Loucy (cell line): ENCODE measurements around the gene UFSP2.

Experiments
- H2AFZ ChIP-seq: fragments of 200-600 bp; sonication (generic); 2 replicates; pipeline ENCODE4 v1.6.0; 2016; ENCODE audit warnings: antibody characterized with exemption, mild to moderate bottlenecking, low read length, moderate library complexity
- H3F3A ChIP-seq: fragments of 200-600 bp; 2 replicates; pipeline ENCODE4 v1.6.0; 2016; ENCODE audit warnings: antibody characterized with exemption, low read depth, mild to moderate bottlenecking
- H3K27me3 ChIP-seq: fragments of 200-600 bp; sonication (generic); 2 replicates; pipeline ENCODE4 v1.6.1; 2014; ENCODE audit warnings: low read length, mild to moderate bottlenecking; ENCODE audit not compliant: insufficient read depth, poor library complexity, severe bottlenecking
- H3K36me3 ChIP-seq: fragments of 200-600 bp; sonication (generic); 2 replicates; pipeline ENCODE4 v1.6.1; 2016; ENCODE audit warnings: low read length; ENCODE audit not compliant: insufficient read depth
- H3K4me1 ChIP-seq: fragments of 200-600 bp; sonication (generic); 2 replicates; pipeline ENCODE4 v1.5.1; 2014; ENCODE audit warnings: low read length, mild to moderate bottlenecking; ENCODE audit not compliant: insufficient read depth, poor library complexity, severe bottlenecking
- H3K4me2 ChIP-seq: fragments of 200-600 bp; sonication (generic); 2 replicates; pipeline ENCODE4 v1.6.0; 2014; ENCODE audit warnings: antibody characterized with exemption, low read length, low read depth, mild to moderate bottlenecking; ENCODE audit not compliant: poor library complexity, severe bottlenecking
- H3K4me3 ChIP-seq: fragments of 200-600 bp; sonication (generic); 2 replicates; pipeline ENCODE4 v1.5.1; 2014; ENCODE audit warnings: low read length, mild to moderate bottlenecking, mixed read lengths; ENCODE audit not compliant: poor library complexity, severe bottlenecking
- H3K79me2 ChIP-seq: fragments of 200-600 bp; sonication (generic); 2 replicates; pipeline ENCODE4 v1.6.1; 2014; ENCODE audit warnings: low read length; ENCODE audit not compliant: insufficient read depth
- H3K9ac ChIP-seq: fragments of 200-600 bp; sonication (generic); 2 replicates; pipeline ENCODE4 v1.6.0; 2014; ENCODE audit warnings: mild to moderate bottlenecking, low read depth, low read length, moderate library complexity; ENCODE audit not compliant: poor library complexity, severe bottlenecking
- H3K9me2 ChIP-seq: fragments of 200-600 bp; sonication (generic); replicated peaks from 2 replicates; pipeline ENCODE4 v1.6.1; 2016; ENCODE audit warnings: low read depth, low read length, mixed read lengths
- H3K9me3 ChIP-seq: fragments of 200-600 bp; sonication (generic); 2 replicates; pipeline ENCODE4 v1.6.1; 2014; ENCODE audit warnings: mild to moderate bottlenecking, antibody characterized with exemption, low read length, low read depth; ENCODE audit not compliant: insufficient read depth
- H4K20me1 ChIP-seq: fragments of 200-600 bp; sonication (generic); 2 replicates; pipeline ENCODE4 v1.6.0; 2014; ENCODE audit warnings: antibody characterized with exemption, low read length, mild to moderate bottlenecking; ENCODE audit not compliant: insufficient read depth, poor library complexity, severe bottlenecking
- EZH2phosphoT487 ChIP-seq: fragments of 200-600 bp; IDR thresholded peaks from 2 replicates; pipeline ENCODE4 v1.6.1; 2018; ENCODE audit warnings: antibody characterized with exemption, mild to moderate bottlenecking, moderate library complexity, borderline replicate concordance
- TF ChIP-seq, protein P1 (sequence below): fragments of 200-600 bp; sonication (generic); conservative IDR thresholded peaks from 2 replicates; pipeline ENCODE4 v1.5.1; 2014; ENCODE audit warnings: mild to moderate bottlenecking, antibody characterized with exemption, low read length

Gene UFSP2

DNA sequence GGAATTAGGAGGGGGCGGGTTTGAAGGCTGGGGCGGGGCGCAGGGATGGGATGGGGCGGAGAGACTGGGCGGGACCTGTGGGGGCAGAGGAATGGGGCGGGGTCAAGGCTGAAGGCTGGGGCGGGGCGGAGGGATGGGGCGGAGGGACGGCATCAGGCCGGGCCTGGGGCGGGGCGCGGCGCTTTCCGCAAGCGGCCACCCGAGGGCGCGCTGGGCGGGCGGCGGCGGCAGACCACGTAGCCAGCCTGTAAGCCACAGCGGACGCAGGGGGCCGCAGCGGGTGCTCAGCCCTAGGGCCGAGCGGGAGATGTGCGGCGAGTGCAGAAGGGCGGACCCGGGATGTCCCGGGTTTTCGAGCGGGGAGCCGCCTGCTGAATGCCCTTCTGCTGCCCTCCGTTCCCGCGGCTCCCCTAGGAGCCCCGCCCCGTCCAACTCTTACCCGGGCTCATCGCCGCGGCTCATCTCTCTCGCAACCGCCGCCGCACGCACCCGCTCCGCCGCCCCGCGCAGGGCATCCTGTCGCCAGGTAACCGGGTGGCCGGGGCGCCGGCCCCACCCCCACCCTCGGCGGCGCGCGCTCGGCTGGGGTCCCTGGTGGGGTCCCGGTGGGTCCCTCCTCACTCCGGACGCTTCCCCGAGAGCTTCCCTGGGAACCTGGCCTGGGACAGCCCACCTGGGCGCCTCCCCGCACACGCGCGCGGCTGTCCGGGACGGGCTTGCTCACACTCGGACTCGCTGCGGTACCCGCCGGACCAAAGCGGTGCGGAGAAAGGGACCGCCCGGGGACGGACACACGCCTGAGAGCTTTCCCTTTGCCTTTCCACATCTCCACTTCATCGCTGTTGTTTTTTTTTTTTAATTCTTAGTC, 45.7 kb upstream of the UFSP2 start, which contains the start of gene CCDC110:
CCDC110 (minus strand) TSS at position 499 of the 868 bp plus-strand sequence; CDS start at position 449, 50 bp downstream.
- H3K27me3 ChIP-seq = no peaks in the 10 kb centered on the region
- H2AFZ ChIP-seq = no peak within 1 kb of the TSS
- TF ChIP-seq EZH2phosphoT487 = no peak
- TF ChIP-seq, protein P1, sequence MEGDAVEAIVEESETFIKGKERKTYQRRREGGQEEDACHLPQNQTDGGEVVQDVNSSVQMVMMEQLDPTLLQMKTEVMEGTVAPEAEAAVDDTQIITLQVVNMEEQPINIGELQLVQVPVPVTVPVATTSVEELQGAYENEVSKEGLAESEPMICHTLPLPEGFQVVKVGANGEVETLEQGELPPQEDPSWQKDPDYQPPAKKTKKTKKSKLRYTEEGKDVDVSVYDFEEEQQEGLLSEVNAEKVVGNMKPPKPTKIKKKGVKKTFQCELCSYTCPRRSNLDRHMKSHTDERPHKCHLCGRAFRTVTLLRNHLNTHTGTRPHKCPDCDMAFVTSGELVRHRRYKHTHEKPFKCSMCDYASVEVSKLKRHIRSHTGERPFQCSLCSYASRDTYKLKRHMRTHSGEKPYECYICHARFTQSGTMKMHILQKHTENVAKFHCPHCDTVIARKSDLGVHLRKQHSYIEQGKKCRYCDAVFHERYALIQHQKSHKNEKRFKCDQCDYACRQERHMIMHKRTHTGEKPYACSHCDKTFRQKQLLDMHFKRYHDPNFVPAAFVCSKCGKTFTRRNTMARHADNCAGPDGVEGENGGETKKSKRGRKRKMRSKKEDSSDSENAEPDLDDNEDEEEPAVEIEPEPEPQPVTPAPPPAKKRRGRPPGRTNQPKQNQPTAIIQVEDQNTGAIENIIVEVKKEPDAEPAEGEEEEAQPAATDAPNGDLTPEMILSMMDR = no peak
- no peaks in the 10 kb centered on the region for H3K4me1 ChIP-seq
- H3F3A ChIP-seq = no peaks in the 10 kb centered on the region
- no peaks in the 10 kb centered on the region for H4K20me1 ChIP-seq
- no peak within 1 kb of the TSS for H3K9ac ChIP-seq
- no peak within 1 kb of the TSS for H3K4me3 ChIP-seq
- H3K9me2 ChIP-seq = no peaks in the 10 kb centered on the region
- H3K79me2 ChIP-seq = no peaks in the 10 kb centered on the region
- no peaks in the 10 kb centered on the region for H3K36me3 ChIP-seq
- no peak within 1 kb of the TSS for H3K4me2 ChIP-seq
- H3K9me3 ChIP-seq = no peaks in the 10 kb centered on the region

DNA sequence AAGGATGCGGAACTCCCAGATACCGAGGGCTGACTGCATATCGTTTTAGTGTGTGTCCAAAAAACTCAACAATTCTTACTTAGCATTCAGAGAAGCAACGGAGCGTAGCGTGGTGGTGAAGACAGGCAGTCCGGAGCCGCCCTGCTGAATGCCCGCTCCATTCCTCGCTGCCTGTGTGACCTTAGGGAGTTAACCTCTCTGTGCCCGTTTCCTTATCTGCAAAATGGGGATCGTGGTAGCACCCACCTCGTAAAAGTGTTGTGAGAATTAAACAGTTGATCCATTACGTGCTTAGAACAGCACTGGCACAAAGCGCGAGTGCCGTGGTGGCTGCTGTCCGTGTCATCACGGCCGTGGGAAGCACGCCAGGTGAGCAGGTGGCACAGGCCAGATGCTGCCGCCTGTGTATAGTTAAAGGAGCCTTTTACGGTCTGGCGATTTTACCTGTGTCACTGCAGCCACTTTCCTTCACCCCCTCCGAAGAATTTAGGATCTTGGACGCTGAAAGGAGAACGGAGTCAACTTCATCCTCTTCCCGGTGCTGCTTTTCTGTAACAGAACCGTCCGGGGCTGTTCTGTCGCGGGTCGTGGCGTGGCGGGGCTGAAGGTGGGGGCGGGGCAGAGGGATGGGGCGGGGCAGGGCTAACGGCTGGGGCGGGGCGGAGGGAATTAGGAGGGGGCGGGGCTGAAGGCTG, 44.9 kb upstream of the UFSP2 start:
- Histone ChIP-seq H3K4me2 (no peak overlapping the region), H2AFZ (no peak overlapping the region), H3K36me3 (no peaks in the 10 kb centered on the region), H3K79me2 (no peaks in the 10 kb centered on the region), H3K27me3 (no peaks in the 10 kb centered on the region), H3K9me2 (no peaks in the 10 kb centered on the region), H3K4me1 (no peaks in the 10 kb centered on the region), H3K4me3 (no peak overlapping the region), H3K9ac (no peak overlapping the region), H4K20me1 (no peaks in the 10 kb centered on the region), H3K9me3 (no peaks in the 10 kb centered on the region), H3F3A (no peaks in the 10 kb centered on the region)
- TF ChIP-seq, protein P1 = no peak
- no peak for TF ChIP-seq EZH2phosphoT487

DNA sequence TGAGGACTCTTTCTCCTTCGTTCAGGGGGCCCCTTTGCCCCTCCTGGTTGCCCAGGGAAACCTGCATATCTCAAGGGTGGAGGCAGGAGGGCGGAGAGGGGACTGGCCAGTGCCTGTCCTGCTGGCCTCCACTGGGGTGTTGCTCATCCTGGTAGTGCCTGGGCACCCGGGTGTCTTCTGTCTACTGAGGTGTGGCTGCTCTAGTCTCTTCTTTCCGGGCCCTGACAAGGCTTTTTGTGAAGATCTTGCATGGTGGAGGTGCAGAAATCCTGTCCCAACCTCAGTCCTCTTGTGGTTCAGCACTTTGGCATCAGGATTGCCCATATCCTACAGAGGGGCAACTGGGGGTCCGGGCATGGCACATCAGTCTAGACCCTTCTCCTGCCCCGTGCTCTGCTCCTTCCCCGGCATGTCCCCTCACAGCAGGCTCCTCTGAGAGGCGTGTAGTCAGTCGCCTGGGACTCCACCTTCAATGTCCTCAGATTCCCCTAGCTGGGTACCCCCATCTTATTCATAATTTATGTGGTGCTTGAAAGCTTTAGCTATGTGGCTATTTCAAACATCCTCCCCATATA, 43.9 kb upstream of the UFSP2 start:
- Histone ChIP-seq H3K9me2 (no peaks in the 10 kb centered on the region), H3K4me3 (no peak overlapping the region), H3K9me3 (no peaks in the 10 kb centered on the region), H3K4me2 (no peak overlapping the region), H3K4me1 (no peaks in the 10 kb centered on the region), H3K27me3 (no peaks in the 10 kb centered on the region), H3K79me2 (no peaks in the 10 kb centered on the region), H2AFZ (no peak overlapping the region), H3F3A (no peaks in the 10 kb centered on the region), H3K36me3 (no peaks in the 10 kb centered on the region), H4K20me1 (no peaks in the 10 kb centered on the region), H3K9ac (no peak overlapping the region)
- no peak for TF ChIP-seq EZH2phosphoT487
- TF ChIP-seq, protein P1 = no peak
